Activated effector memory CD4-positive, alpha-beta T cell treated with Interleukin-2 at 50 U/mL for 16 hours (primary cell): ENCODE measurements around the gene MNAT1.
"Not testable (repeated sequence)": the region's sequence is repeated elsewhere in the genome, so short reads cannot be mapped to it uniquely, and the experiment has no call there.

Source experiments
- DNase-seq: peaks from one replicate; pipeline ENCODE4 v3.0.0-alpha.2; 2020

The MNAT1 gene

DNA sequence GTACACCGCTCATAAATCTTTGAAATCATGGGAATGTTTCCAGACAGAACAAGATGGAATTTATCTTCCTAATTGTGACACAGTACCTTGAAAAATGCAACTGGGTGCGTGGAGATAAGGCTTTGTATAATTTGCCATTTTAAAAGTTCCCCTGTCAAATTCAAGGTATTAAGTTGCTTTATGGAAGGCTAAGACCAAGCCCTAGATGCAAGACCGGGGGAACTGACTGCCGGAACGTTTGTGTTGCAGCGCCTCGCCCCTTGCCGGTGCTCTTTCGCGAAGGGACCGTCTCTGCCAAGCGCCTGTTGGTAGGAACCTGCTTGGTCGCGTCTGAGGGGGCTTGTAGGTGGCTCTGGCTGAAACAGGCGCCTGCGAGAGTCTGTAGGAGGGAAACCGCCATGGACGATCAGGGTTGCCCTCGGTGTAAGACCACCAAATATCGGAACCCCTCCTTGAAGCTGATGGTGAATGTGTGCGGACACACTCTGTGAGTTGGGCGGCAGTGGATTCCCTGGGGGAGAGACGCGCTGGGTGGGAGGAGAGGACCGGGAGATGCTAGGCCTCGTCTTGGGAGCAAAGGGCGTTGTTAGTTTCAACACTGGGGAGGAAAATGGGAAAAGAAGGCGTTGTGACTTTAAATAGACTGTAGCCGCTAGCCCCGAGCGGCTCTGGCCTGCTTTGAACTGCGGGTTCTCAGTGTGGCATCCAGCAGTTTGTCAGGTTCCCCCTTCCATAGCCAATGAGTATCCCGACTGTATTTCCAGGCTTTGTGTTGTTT is at the start of gene MNAT1:
Gene MNAT1 (plus strand): TSS at position 297 of the 778 bp plus-strand sequence. CDS start 102 bp downstream, at position 399.
- DNase-seq = peak; percentile 66

- DNase-seq = no peak
Measured at GRCh38 chr14:60686865-60687264, 47.7 kb upstream of the MNAT1 start.

DNA sequence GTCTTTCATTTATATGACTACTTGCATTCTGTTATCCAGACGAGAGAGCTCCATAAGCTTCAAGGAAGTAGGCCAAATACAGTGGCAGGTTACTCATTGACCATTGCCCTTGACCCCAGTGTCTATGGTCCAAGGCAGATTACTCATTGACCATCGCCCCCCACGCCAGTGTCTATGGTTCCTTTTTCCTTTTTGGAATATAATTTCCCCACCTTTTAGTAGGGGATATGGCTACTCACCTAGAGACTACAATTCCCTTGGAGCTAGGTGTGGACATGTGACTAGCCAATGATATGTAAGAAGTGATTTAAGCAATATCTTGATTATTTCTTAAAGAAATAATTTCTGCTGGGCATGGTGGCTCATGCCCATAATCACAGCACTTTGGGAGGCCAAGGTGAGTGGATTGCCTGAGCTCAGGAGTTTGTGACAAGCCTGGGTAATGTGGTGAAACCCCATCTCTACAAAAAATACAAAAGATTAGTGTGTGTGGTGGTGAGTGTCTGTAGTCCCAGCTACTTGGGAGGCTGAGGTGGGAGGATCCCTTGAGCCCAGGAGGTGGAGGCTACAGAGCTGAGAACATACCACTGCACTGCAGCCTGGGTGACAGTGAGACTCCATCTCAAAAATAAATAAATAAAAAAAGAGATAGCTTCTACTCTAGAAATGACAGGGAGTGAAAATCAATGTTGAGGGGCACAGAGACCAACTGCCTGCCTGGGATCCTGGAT is 43.0 kb upstream of the MNAT1 start:
- no peak for DNase-seq

DNA sequence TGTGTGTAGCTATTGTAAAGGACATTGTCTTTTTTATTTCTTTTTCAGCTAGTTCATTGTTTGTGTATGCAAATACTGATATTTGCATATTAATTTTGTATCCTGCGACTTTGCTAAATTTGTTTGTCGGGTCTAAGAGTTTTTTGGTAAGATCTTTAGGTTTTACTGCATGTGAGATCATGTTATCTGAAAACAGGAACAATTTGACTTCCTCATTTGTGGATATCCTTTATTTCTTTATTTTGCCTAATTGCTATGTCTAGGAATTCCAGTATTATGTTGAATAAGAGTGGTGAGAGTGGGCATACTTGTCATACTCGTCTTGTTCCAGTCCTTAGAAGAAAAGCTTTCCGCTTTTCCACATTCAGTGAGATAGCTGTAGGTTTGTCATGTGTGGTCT is 39.2 kb upstream of the MNAT1 start:
- DNase-seq = no peak

DNA sequence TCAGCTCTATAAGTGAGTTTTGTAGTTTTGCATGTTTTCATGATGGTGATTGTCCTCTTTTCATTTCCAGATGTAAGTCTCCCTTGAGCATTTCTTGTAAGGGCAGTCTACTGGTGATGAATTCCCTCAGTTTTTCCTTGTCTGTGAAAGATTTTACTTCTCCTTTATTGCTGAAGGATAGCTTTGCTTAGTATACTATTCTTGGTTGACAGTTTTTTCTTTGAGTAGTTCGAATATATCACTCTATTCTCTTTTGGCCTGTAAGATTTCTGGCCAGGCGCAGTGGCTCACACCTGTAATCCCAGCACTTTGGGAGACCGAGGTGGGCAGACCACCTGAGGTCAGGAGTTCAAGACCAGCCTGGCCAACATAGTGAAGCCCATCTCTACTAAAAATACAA is 34.0 kb upstream of the MNAT1 start:
- DNase-seq = no peak

- no peak for DNase-seq
Measured at GRCh38 chr14:60705100-60705499, 29.5 kb upstream of the MNAT1 start.

DNA sequence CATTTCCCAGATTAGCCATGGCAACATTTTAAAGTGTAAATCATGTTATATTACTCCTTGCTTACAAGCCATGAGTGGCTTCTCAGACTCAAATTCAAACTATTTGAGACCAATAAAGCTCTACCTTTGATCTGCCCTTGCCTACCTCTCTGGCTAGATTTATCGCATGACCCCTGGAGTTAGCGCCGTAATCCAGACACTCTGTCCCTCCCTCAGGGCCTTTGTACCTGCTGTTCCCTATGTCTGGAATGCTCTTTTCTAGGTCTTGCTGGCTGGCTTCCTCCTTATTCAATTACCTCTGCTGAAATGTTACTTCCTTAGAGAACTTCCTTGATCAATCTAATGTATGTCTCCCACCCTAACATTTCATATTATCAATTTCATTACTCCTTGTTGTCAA is 26.7 kb upstream of the MNAT1 start:
- no peak for DNase-seq

GRCh38 chr14:60710494-60710893 is 24.1 kb upstream of the MNAT1 start:
- no peak for DNase-seq

DNA sequence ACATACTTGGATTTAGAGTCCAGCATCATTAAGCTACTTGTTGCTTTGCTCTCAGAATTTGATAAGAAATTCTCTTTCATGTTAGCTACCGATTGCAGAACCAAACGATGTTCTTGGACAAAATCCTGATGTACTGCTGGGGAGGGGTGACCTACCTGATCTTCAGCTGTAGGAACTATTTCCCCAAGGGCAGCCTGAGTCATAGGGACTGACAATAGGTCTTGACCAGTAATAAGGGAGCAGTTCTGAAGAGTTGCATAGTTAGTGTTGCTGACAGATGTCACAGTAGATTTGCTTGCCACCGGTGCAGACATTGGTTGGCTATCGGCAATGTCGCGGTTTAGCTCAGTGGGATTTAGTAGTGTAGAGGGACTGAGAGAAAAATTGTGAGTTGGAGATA is 21.0 kb upstream of the MNAT1 start:
- DNase-seq = no peak

GRCh38 chr14:60720391-60720790 is 14.2 kb upstream of the MNAT1 start:
- DNase-seq = no peak

DNA sequence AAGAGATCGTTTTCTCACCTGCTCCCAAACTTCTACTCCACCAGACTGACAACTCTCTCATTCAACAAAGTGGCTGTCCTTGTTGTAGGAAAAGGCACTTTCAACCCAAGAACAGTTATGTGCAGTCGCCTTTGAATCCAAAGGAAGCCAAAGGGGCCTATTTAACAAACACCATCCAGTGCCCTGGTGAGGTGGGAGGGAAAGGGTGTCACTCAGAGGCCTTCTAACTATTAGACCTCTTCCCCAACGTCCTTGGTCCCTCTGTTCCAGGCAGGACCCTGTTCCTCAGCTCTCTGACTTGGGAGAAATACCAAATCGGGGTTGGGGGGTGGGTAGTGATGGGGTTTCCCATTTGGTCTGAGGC is 13.6 kb upstream of the MNAT1 start:
- no peak for DNase-seq

GRCh38 chr14:60721326-60722106 is 13.0 kb upstream of the MNAT1 start:
- no peak for DNase-seq

DNA sequence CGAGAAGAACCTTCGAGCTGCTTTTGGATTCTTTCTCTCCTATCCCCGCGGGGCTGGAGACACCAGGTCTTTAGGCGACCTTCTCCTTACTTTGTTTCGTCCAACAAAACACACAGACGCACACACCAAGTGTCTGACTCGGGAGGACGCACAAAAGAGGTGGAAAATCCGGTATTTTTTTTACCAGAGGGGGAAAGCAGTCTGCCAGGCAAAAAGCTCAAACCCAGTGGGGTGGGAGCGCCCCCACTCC is 12.5 kb upstream of the MNAT1 start:
- DNase-seq = no peak

DNA sequence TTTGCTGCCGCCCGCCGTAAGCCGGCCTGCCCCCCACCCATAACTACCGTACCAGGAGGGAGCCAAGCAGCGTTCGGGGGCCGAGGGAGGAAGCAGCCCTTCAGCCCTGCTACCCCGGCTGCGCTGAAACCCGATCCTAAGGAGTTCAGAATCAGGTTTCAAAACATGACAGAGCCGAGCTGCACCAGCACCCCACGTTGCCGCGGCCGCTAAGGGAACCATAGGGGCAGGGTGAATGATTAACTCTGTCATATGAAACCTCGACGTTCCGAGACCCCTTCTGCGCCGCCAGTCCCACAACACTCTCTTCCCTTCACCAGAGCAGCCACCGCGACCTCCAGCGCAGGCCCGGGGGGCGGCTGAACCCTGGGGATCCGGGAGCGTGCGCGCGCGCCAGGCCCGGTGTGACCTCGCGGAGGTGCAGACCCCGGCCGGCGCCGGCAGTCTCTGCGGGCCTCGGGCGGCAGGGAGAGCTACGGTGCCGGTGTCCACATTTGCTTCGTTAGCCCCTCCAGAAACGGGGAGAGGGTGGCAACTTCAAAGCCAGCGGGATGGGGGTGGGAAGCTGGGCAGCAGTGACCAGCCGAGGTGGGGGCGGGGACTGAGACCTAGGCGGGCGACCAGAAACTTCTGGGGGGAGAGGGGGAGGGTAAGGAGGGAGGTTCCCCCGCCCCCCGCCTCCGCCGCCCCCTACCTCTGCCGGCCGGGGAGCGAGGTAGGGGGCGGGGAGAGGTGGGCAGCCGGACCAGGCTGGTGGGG is 12.0 kb upstream of the MNAT1 start:
- no peak for DNase-seq

GRCh38 chr14:60723116-60723906 is 11.2 kb upstream of the MNAT1 start:
- no peak for DNase-seq

DNA sequence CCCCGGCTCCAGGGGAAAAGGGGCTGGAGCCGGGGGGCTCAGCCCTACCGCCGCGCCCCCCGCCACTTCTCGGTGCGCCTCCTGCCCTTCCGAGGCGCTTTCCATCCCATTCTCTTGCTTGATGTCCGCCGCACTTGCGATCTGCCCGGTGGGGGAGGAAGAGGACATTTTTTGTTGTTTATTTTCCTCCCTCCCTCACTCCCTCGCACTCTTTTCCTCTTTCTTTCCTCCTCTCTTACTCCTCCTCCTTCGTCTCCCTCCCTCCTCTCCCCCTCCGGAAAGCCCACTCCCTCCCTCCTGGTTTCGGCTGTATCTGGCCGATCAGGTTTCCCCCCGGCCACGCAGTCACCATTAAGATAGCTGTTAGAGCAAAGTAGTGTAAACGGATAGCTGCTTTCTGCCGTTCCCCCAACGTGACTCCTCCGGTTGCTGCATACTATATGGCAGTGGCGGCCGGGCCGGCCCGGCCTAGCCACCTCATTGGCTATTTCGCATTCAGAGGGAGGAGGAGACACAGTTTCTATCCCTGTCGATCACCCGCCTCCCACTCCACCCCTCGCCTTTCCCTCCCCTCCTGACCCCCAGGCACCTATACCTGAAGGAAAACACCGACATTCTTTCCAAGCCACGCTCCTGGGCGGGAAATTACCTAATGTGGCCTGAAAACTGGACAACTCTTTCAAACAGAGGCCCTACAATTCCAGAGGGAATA is 10.5 kb upstream of the MNAT1 start, which contains the start of gene SIX4:
Gene SIX4 (minus strand): TSS at position 445 of the 712 bp plus-strand sequence. CDS start 277 bp downstream, at position 168.
- DNase-seq = no peak

GRCh38 chr14:60731291-60731690 is 3.3 kb upstream of the MNAT1 start:
- not testable (repeated sequence) for DNase-seq

DNA sequence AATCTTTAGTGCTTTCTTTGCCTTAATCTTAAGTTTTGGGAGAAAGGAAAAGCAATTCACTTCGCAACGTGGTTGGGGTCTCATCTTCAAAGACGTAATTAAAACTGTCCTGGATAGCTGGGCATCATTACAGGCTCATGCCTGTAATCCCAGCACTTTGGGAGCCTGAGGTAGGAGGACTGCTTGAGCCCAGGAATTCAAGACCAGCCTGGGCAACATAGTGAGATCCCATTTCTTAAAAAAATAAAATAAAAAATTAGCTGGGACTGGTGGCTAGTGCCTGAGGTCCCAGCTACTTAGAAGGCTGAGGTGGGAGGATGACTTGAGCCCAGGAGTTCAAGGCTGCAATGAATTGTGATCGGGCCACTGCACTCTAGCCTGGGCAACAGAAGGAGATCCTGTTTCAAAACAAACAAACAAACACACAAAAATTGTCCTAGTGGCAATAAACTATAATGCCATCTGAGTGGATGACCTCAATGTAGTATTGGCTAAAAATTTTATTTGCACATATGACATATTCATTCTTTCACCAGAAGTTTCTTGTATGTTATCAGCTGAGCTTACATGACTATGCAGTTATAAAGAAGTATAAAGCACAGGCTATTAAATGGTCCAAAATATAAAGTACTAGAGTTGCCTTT is 1.6 kb upstream of the MNAT1 start:
- DNase-seq = no peak

GRCh38 chr14:60735416-60735815 is 855 bp downstream of the MNAT1 start:
- DNase-seq = no peak

GRCh38 chr14:60736494-60736893 is 1.9 kb downstream of the MNAT1 start:
- DNase-seq = no peak
